HG03025 (cell line): ENCODE data around the gene TMEM258.

Experiments
- ATAC-seq: cut with Tn5 transposase; IDR thresholded peaks from one replicate; pipeline ENCODE4 v1.9.1; 2021; ENCODE audit warnings: mild to moderate bottlenecking, moderate library complexity; ENCODE audit not compliant: unreplicated experiment, low FRiP score

Gene TMEM258

GRCh38 chr11:61792310-61793082 lies at the start of gene TMEM258, which contains the start of gene FEN1:
Gene TMEM258 (minus strand): TSS chr11:61792599. CDS start chr11:61792558, 41 bp downstream.
Gene FEN1 (plus strand): TSS chr11:61792911. CDS start chr11:61795362, 2,451 bp downstream.
- ATAC-seq = peak; percentile 75

- no peak for ATAC-seq
Measured at GRCh38 chr11:61841636-61842527, 49.5 kb upstream of the TMEM258 start.

- no peak for ATAC-seq
Measured at GRCh38 chr11:61840371-61840770, 48.0 kb upstream of the TMEM258 start.

GRCh38 chr11:61839742-61840141 lies 47.3 kb upstream of the TMEM258 start:
- no peak for ATAC-seq

GRCh38 chr11:61838921-61839320 lies 46.5 kb upstream of the TMEM258 start:
- ATAC-seq = no peak

GRCh38 chr11:61838501-61838900 lies 46.1 kb upstream of the TMEM258 start:
- no peak for ATAC-seq

- no peak for ATAC-seq
Measured at GRCh38 chr11:61837411-61838005, 45.1 kb upstream of the TMEM258 start.

- ATAC-seq = no peak
Measured at GRCh38 chr11:61836193-61836592, 43.8 kb upstream of the TMEM258 start.

- peak; percentile 61 for ATAC-seq
Measured at GRCh38 chr11:61834278-61835048, 42.1 kb upstream of the TMEM258 start.

- ATAC-seq = no peak
Measured at GRCh38 chr11:61833926-61834277, 41.5 kb upstream of the TMEM258 start.

- ATAC-seq = no peak
Measured at GRCh38 chr11:61833471-61833870, 41.1 kb upstream of the TMEM258 start.

- no peak for ATAC-seq
Measured at GRCh38 chr11:61832754-61833153, 40.4 kb upstream of the TMEM258 start.

- ATAC-seq = no peak
Measured at GRCh38 chr11:61832207-61832606, 39.8 kb upstream of the TMEM258 start.

- no peak for ATAC-seq
Measured at GRCh38 chr11:61830237-61831105, 38.1 kb upstream of the TMEM258 start.

- no peak for ATAC-seq
Measured at GRCh38 chr11:61829806-61830205, 37.4 kb upstream of the TMEM258 start.

- ATAC-seq = no peak
Measured at GRCh38 chr11:61828629-61829407, 36.4 kb upstream of the TMEM258 start.

- no peak for ATAC-seq
Measured at GRCh38 chr11:61828379-61828628, 35.9 kb upstream of the TMEM258 start.

GRCh38 chr11:61827571-61828378 lies 35.4 kb upstream of the TMEM258 start, which contains the start of gene FADS2:
Gene FADS2 (plus strand): TSS chr11:61828300. CDS start chr11:61828391, 91 bp downstream.
- peak; percentile 64 for ATAC-seq
